A549 (cell line): ENCODE measurements around the gene KICS2. TPM values are rescaled to one million over a fixed set of nuclear protein-coding genes. Genes with fewer than 3 reads are reported as not detected.

Source experiments
- ATAC-seq, 2 experiments: fragments of 200-7000 bp in 1 of 2; fragments of >200 bp in 1 of 2; cut with Nextera tagmentation in 1 of 2; cut with Tn5 transposase in 1 of 2; 3 replicates each; pipeline versions ENCODE4 v1.8.0 to v1.9.1; 2018 to 2020; ENCODE audit warnings: mild to moderate bottlenecking in 1 of 2, moderate library complexity in 1 of 2
- CTCF ChIA-PET: fragments of 300-600 bp; sonication (Branson Sonifier 250); formaldehyde crosslinking; extraction: SDS; loops from one replicate; lab custom pipeline; 2021; ENCODE audit warnings: antibody characterized with exemption, inconsistent platforms; lab: Yijun Ruan, JAX
- POLR2A ChIA-PET: fragments of 350-600 bp; formaldehyde crosslinking; extraction: SDS; loops from one replicate; lab custom pipeline; 2021; ENCODE audit warnings: antibody characterized with exemption, inconsistent platforms; lab: Yijun Ruan, JAX
- DNase-seq, 2 experiments: peaks; one replicate each; pipeline versions ENCODE4 v3.0.0 to v3.0.0-alpha.2; 2011 to 2016; ENCODE audit warnings: low read depth in 1 of 2, low spot score in 1 of 2
- FAIRE-seq: peaks from 2 replicates; lab custom pipeline; 2011; peaks lifted over from hg19 to GRCh38; lab: Jason Lieb, UNC
- H3K27ac ChIP-seq, 2 experiments: fragments of >200 bp; sonication (Bioruptor Twin); formaldehyde crosslinking; 3 replicates each; pipeline ENCODE4 v1.5.1; 2016 to 2017
- H3K4me1 ChIP-seq: fragments of >200 bp; sonication (Bioruptor Twin); formaldehyde crosslinking; 3 replicates; pipeline ENCODE4 v1.6.1; 2016
- H3K4me2 ChIP-seq: fragments of >200 bp; sonication (Bioruptor Twin); formaldehyde crosslinking; 3 replicates; pipeline ENCODE4 v1.6.1; 2016
- H3K4me3 ChIP-seq: fragments of >200 bp; sonication (Bioruptor Twin); formaldehyde crosslinking; 3 replicates; pipeline ENCODE4 v1.5.1; 2016
- H3K9me3 ChIP-seq: fragments of >200 bp; sonication (Bioruptor Twin); formaldehyde crosslinking; 3 replicates; pipeline ENCODE4 v1.6.1; 2016
- CHD2 ChIP-seq: fragments of 150-350 bp; IDR thresholded peaks from 2 replicates; pipeline ENCODE4 v1.6.1; 2014; ENCODE audit warnings: low read length; ENCODE audit not compliant: partially characterized antibody
- CHD4 ChIP-seq: fragments of 200-600 bp; sonication (generic); IDR thresholded peaks from 2 replicates; pipeline ENCODE4 v1.6.1; 2016; ENCODE audit warnings: antibody characterized with exemption, mild to moderate bottlenecking, borderline replicate concordance
- CTCF ChIP-seq: fragments of >200 bp; sonication (Bioruptor Twin); formaldehyde crosslinking; IDR thresholded peaks from 3 replicates; pipeline ENCODE4 v1.5.1; 2016
- ESRRA ChIP-seq: fragments of 150-350 bp; IDR thresholded peaks from 2 replicates; pipeline ENCODE4 v1.6.1; 2014; ENCODE audit warnings: mild to moderate bottlenecking, low read length, borderline replicate concordance
- HDAC2 ChIP-seq: fragments of 200-600 bp; sonication (generic); IDR thresholded peaks from 2 replicates; pipeline ENCODE4 v1.6.1; 2016
- HES2 ChIP-seq: fragments of >200 bp; sonication (Bioruptor Twin); formaldehyde crosslinking; IDR thresholded peaks from 2 replicates; pipeline ENCODE4 v1.6.1; 2016
- HMGXB4 ChIP-seq: fragments of 250-450 bp; sonication (Bioruptor Pico); IDR thresholded peaks from 2 replicates; pipeline ENCODE4 v1.5.0; 2021; ENCODE audit warnings: mild to moderate bottlenecking, moderate library complexity, borderline replicate concordance
- HOXB13 ChIP-seq: fragments of 250-450 bp; sonication (Bioruptor Pico); IDR thresholded peaks from 2 replicates; pipeline ENCODE4 v1.5.0; 2020; ENCODE audit warnings: low read depth, mild to moderate bottlenecking, moderate library complexity
- JUN ChIP-seq, 2 experiments: fragments of >200 bp; sonication (Bioruptor Twin); formaldehyde crosslinking; IDR thresholded peaks; 2 replicates in 1 of 2; 3 replicates in 1 of 2; pipeline ENCODE4 v1.6.1; 2016 to 2017
- KDM5A ChIP-seq: fragments of 200-600 bp; sonication (generic); IDR thresholded peaks from 2 replicates; pipeline ENCODE4 v1.6.1; 2016; ENCODE audit warnings: antibody characterized with exemption, mild to moderate bottlenecking
- MAFK ChIP-seq: fragments of 450-650 bp; IDR thresholded peaks from 2 replicates; pipeline ENCODE4 v1.6.1; 2014; ENCODE audit not compliant: partially characterized antibody
- MYC ChIP-seq: IDR thresholded peaks from 2 replicates; pipeline ENCODE4 v1.6.1; 2012; ENCODE audit warnings: mild to moderate bottlenecking, inconsistent platforms, low read length, improper control_type of control experiment, borderline replicate concordance
- NPAS2 ChIP-seq: fragments of 250-450 bp; sonication (Bioruptor Pico); IDR thresholded peaks from 2 replicates; pipeline ENCODE4 v1.8.0; 2022; ENCODE audit warnings: mild to moderate bottlenecking, moderate library complexity, borderline replicate concordance
- NR3C1 ChIP-seq: fragments of >200 bp; sonication (Bioruptor Twin); formaldehyde crosslinking; IDR thresholded peaks from 3 replicates; pipeline ENCODE4 v1.6.1; 2017
- PHF8 ChIP-seq: fragments of 200-600 bp; sonication (generic); IDR thresholded peaks from 2 replicates; pipeline ENCODE4 v1.6.1; 2016; ENCODE audit warnings: low read depth, mild to moderate bottlenecking, antibody characterized with exemption, moderate library complexity, borderline replicate concordance
- POLR2A ChIP-seq: IDR thresholded peaks from 2 replicates; pipeline ENCODE4 v1.6.1; 2012; ENCODE audit warnings: mild to moderate bottlenecking, low read length
- POLR2AphosphoS2 ChIP-seq: conservative IDR thresholded peaks from 2 replicates; pipeline ENCODE4 v1.6.1; 2012; ENCODE audit warnings: low read length, improper control_type of control experiment, inconsistent platforms
- RARB ChIP-seq: fragments of 250-450 bp; sonication (Bioruptor Pico); IDR thresholded peaks from 2 replicates; pipeline ENCODE4 v1.8.0; 2021; ENCODE audit warnings: mild to moderate bottlenecking, moderate library complexity
- RCOR1 ChIP-seq: fragments of 150-350 bp; IDR thresholded peaks from 2 replicates; pipeline ENCODE4 v1.6.1; 2014; ENCODE audit warnings: antibody characterized with exemption, low read length, low read depth
- SREBF2 ChIP-seq: fragments of 450-650 bp; IDR thresholded peaks from 2 replicates; pipeline ENCODE4 v1.6.1; 2014; ENCODE audit warnings: mild to moderate bottlenecking, moderate library complexity
- TFCP2L1 ChIP-seq: fragments of 250-450 bp; sonication (Bioruptor Pico); IDR thresholded peaks from 2 replicates; pipeline ENCODE4 v1.5.0; 2021; ENCODE audit warnings: mild to moderate bottlenecking
- TP53 ChIP-seq: fragments of 250-450 bp; sonication (Bioruptor Pico); IDR thresholded peaks from 2 replicates; pipeline ENCODE4 v1.5.0; 2021; ENCODE audit warnings: mild to moderate bottlenecking, moderate library complexity
- USF2 ChIP-seq: fragments of 450-650 bp; IDR thresholded peaks from 2 replicates; pipeline ENCODE4 v1.6.1; 2014; ENCODE audit warnings: antibody characterized with exemption
- WGBS: methylation state at CpG from one replicate; pipeline ENCODE4 v1.1.6; 2017; ENCODE audit errors: missing lambda C conversion rate; 5-methylcytosine and 5-hydroxymethylcytosine counted together
- polyA plus RNA-seq, 4 experiments: library from polyadenylated mRNA; depleted of rRNA in 3 of 4; stranded (reverse); fragments of >200 nt; fragmentation: RNase III in 1 of 4; extraction: RNeasy Plus Mini Kit Qiagen cat#74134 plus additional on column Dnase treatment in 1 of 4; gene quantifications; 2 replicates in 3 of 4; 3 replicates in 1 of 4; pipeline ENCODE4 v1.2.3, GENCODE V29; 2011 to 2017

KICS2 gene
- polyA plus RNA-seq, 2 of the 4 experiments (the other 2 are of a cell fraction) = 9.1 to 21.4 TPM

GRCh38 chr12:64265839-64266238, 43.7 kb upstream of the KICS2 start:
- DNase-seq (no peak), ATAC-seq (no peak), FAIRE-seq (no peak)
- CTCF ChIA-PET = interaction anchor here (1.8 to 2.9 kb wide), 3 partner anchors 9 to 439 kb away, joined by 5 to 18 read pairs (median 6); no protein-coding TSS in a partner anchor
- Histone ChIP-seq H3K4me3 (no peak overlapping the region), H3K4me1 (no peaks in the 10 kb centered on the region), H3K4me2 (no peak overlapping the region), H3K27ac (no peak overlapping the region), H3K9me3 (no peaks in the 10 kb centered on the region)
- TF ChIP-seq PHF8 (no peak), CHD2 (no peak), RARB (CRISPR knock-in tag) (no peak), CTCF (no peak), TFCP2L1 (CRISPR knock-in tag) (no peak), KDM5A (no peak), TP53 (CRISPR knock-in tag) (no peak), HES2 (no peak), SREBF2 (no peak), RCOR1 (no peak), NR3C1 (no peak), HMGXB4 (no peak)
- POLR2A ChIA-PET = no interaction called here
- WGBS = 51% methylated on average over 2 of the region's 2 CpGs

- DNase-seq (no peak), ATAC-seq (no peak), FAIRE-seq (no peak)
- Histone ChIP-seq H3K4me2 (no peak overlapping the region), H3K4me3 (no peak overlapping the region), H3K4me1 (no peaks in the 10 kb centered on the region), H3K27ac (no peak overlapping the region), H3K9me3 (no peaks in the 10 kb centered on the region)
- whole genome bisulfite sequencing = 79% methylated on average over 5 of the region's 5 CpGs
- TF ChIP-seq CHD2 (no peak), RARB (CRISPR knock-in tag) (no peak), MYC (no peak), HOXB13 (CRISPR knock-in tag) (no peak), CTCF (no peak), JUN (IDR thresholded peaks at IDR 0.05) (no peak), POLR2AphosphoS2 (no peak), USF2 (no peak), NPAS2 (no peak), HDAC2 (no peak), MAFK (no peak), NR3C1 (no peak), HMGXB4 (no peak), CHD4 (no peak), ESRRA (no peak), POLR2A (no peak)
- ChIA-PET POLR2A (no interaction called here), CTCF (interaction anchor here (0.6 to 1.4 kb wide), 4 partner anchors 19 to 437 kb away, joined by 3 to 5 read pairs (median 4); no protein-coding TSS in a partner anchor)
Observed at GRCh38 chr12:64261813-64262212, 39.7 kb upstream of the KICS2 start.
